Muscle of back (tissue), 11 donors: ENCODE results near the gene ACAD9. TPM values are rescaled to one million over a fixed set of nuclear protein-coding genes. Genes with fewer than 3 reads are reported as not detected.
A peak's percentile ranks its signal among the peaks of the same experiment; 100 is the strongest.
"Not testable (repeated sequence)": the region's sequence is repeated elsewhere in the genome, so short reads cannot be mapped to it uniquely, and the experiment has no call there.

ENCODE experiments used
- DNase-seq, 3 donors: peaks; one replicate each; pipeline versions ENCODE4 v3.0.0 to v3.0.0-alpha.2; 2013
- polyA plus RNA-seq, 10 donors: library from polyadenylated mRNA; unstranded; fragments of 120-200 nt; gene quantifications; one replicate each; pipeline ENCODE4 v1.2.1, GENCODE V29; 2013; ENCODE audit not compliant: insufficient read length in 10 of 10

The ACAD9 gene
- polyA plus RNA-seq, 10 donors, result 20.7 to 31.3 (median 26.3) TPM

- no peak for DNase-seq
These were observed 21.3 kb upstream of the ACAD9 start for GRCh38 chr3:128858167-128858566.

- no peak for DNase-seq
These were observed 19.8 kb upstream of the ACAD9 start for GRCh38 chr3:128859630-128860029.

- no peak for DNase-seq
These were observed 17.9 kb upstream of the ACAD9 start for GRCh38 chr3:128861491-128861890.

GRCh38 chr3:128863560-128863959, 15.9 kb upstream of the ACAD9 start:
- no peak for DNase-seq

- DNase-seq, result peak in 2 of 3 donors; percentile 18 to 50
These were observed 15.0 kb upstream of the ACAD9 start for GRCh38 chr3:128864351-128864811.

- DNase-seq, result peak in 1 of 3 donors; percentile 62
These were observed 14.3 kb upstream of the ACAD9 start for GRCh38 chr3:128864849-128865804.

- DNase-seq, result no peak
These were observed 12.0 kb upstream of the ACAD9 start for GRCh38 chr3:128867200-128868125.

GRCh38 chr3:128870347-128870746, 9.1 kb upstream of the ACAD9 start:
- no peak for DNase-seq

- no peak for DNase-seq
These were observed 7.1 kb upstream of the ACAD9 start for GRCh38 chr3:128872282-128872681.

- no peak for DNase-seq
These were observed 6.7 kb upstream of the ACAD9 start for GRCh38 chr3:128872744-128873143.

GRCh38 chr3:128873244-128874022, 6.0 kb upstream of the ACAD9 start:
- no peak for DNase-seq

- no peak for DNase-seq
These were observed 4.8 kb upstream of the ACAD9 start for GRCh38 chr3:128874481-128875180.

GRCh38 chr3:128875556-128876120, 3.8 kb upstream of the ACAD9 start:
- DNase-seq, result peak in 1 of 3 donors; percentile 16

GRCh38 chr3:128878011-128878457, 1.4 kb upstream of the ACAD9 start:
- DNase-seq, result no peak

GRCh38 chr3:128878556-128879124, 780 bp upstream of the ACAD9 start:
- peak in 1 of 3 donors; percentile 46 for DNase-seq

- no peak for DNase-seq
These were observed 571 bp downstream of the ACAD9 start for GRCh38 chr3:128879991-128880390.

- not testable (repeated sequence) for DNase-seq
These were observed 1.0 kb downstream of the ACAD9 start for GRCh38 chr3:128880455-128880854.

- no peak for DNase-seq
These were observed 2.2 kb downstream of the ACAD9 start for GRCh38 chr3:128881576-128881975.

GRCh38 chr3:128882719-128883118, 3.3 kb downstream of the ACAD9 start:
- DNase-seq, result no peak

GRCh38 chr3:128884992-128885391, 5.6 kb downstream of the ACAD9 start:
- no peak for DNase-seq
